Measurements from ENCODE around the gene CSF1R. TPM values are rescaled to one million over a fixed set of nuclear protein-coding genes. Genes with fewer than 3 reads are reported as not detected.

Gene CSF1R
- polyA plus RNA-seq, 1 donor from 2014 or later: not detected

DNA sequence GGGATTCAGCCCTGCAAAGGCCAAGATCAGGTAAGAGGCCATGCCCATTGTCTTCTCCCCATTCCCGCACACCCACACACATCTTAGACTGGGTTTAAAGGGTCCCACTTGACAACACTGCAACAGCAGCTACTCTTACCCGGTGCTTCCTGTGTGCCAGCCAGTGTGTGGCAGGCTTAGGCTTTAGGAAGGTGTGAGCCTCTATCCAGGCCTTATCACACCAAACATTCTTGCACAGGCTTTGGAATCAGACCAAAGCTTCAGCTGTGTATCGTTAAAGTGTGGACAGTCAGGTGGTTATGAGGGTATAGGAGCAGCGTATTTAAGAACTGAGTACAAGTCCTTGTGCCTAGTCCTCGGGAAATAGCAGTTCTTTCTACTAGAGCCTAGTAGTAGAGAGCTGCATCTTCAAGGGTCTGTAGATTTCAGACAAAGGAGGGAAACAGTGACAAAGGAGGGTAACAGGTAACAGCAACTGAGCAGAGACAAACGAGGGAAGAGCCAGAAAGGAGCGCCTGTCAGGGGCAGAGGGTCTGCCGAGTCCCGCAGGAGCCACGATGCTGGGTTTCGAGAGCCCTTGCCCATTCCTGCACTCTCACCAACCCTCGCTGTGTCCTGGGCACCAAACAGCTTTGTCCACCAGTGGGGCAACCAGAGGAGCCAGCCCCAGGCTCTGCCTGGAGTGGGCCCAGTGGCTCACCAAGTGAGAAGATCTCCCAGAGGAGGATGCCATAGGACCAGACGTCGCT lies 30.9 kb downstream of the CSF1R start:
- H3K36me3 ChIP-seq (ENCODE audit: insufficient read depth, low read length): no peaks in the 10 kb centered on the region

DNA sequence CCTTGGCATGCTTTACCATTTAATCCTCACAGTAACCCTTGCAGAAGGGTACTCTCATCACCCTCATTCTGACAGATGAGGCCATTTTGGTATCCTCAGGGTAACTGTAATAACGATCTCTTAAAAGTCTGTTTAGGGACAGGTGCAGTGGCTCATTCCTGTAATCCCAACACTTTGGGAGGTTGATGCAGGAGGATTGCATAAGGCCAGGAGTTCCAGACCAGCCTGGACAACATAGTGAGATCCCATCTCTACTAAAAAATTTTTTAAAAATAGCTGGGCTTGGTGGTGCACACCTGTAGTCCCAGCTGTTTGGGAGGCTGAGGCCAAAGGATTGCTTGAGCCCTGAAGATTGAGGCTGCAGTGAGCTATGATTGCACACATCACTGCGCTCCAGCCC lies 31.8 kb downstream of the CSF1R start:
- H3K4me2 ChIP-seq (ENCODE audit: low read length): no peak overlapping the region
- no peak overlapping the region for H3K4me3 ChIP-seq (ENCODE audit: low read length)
- H2AFZ ChIP-seq (ENCODE audit: low read depth, low read length): no peak overlapping the region
- no peaks in the 10 kb centered on the region for H3K79me2 ChIP-seq (replicated peaks; ENCODE audit: insufficient read depth, low read length)
- H3F3A ChIP-seq (ENCODE audit: insufficient read depth, low read length, poor library complexity, severe bottlenecking): no peaks in the 10 kb centered on the region
- no peaks in the 10 kb centered on the region for H3K36me3 ChIP-seq (ENCODE audit: insufficient read depth, low read length)
- H3K9ac ChIP-seq (ENCODE audit: low read length): no peak overlapping the region
- no peak overlapping the region for H3K27ac ChIP-seq (ENCODE audit: low read length)
- no peaks in the 10 kb centered on the region for H3K27me3 ChIP-seq (ENCODE audit: insufficient read depth, low read depth, low read length)
- H3K9me2 ChIP-seq (ENCODE audit: insufficient read depth, low read length): no peaks in the 10 kb centered on the region
- no peaks in the 10 kb centered on the region for H3K9me3 ChIP-seq (ENCODE audit: low read length)
- no peaks in the 10 kb centered on the region for H4K20me1 ChIP-seq (ENCODE audit: insufficient read depth)
- no peak for TF ChIP-seq TAF1 (IDR thresholded peaks at IDR 0.05; ENCODE audit: low read depth)
- no peak for TF ChIP-seq EP300 (conservative IDR thresholded peaks at IDR 0.05; ENCODE audit: poor library complexity, severe bottlenecking)
- no peak for TF ChIP-seq REST (IDR thresholded peaks at IDR 0.05; ENCODE audit: borderline replicate concordance)
- TF ChIP-seq RAD21 (conservative IDR thresholded peaks at IDR 0.05): no peak
- no peak for TF ChIP-seq POLR2AphosphoS5 (IDR thresholded peaks at IDR 0.05)
- no peak for TF ChIP-seq EZH2 (IDR thresholded peaks at IDR 0.05; ENCODE audit: borderline replicate concordance, insufficient read depth, low read length, poor library complexity, severe bottlenecking)
- TF ChIP-seq, protein P1, sequence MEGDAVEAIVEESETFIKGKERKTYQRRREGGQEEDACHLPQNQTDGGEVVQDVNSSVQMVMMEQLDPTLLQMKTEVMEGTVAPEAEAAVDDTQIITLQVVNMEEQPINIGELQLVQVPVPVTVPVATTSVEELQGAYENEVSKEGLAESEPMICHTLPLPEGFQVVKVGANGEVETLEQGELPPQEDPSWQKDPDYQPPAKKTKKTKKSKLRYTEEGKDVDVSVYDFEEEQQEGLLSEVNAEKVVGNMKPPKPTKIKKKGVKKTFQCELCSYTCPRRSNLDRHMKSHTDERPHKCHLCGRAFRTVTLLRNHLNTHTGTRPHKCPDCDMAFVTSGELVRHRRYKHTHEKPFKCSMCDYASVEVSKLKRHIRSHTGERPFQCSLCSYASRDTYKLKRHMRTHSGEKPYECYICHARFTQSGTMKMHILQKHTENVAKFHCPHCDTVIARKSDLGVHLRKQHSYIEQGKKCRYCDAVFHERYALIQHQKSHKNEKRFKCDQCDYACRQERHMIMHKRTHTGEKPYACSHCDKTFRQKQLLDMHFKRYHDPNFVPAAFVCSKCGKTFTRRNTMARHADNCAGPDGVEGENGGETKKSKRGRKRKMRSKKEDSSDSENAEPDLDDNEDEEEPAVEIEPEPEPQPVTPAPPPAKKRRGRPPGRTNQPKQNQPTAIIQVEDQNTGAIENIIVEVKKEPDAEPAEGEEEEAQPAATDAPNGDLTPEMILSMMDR (IDR thresholded peaks at IDR 0.05; ENCODE audit: poor library complexity, severe bottlenecking): no peak

More for the DNA sequence above, 30.9 kb downstream of the CSF1R start:
- Histone ChIP-seq H3K27ac (ENCODE audit: low read length) (no peak overlapping the region), H3K79me2 (replicated peaks; ENCODE audit: insufficient read depth, low read length) (no peaks in the 10 kb centered on the region), H3K9me2 (ENCODE audit: insufficient read depth, low read length) (no peaks in the 10 kb centered on the region), H3K9ac (ENCODE audit: low read length) (no peak overlapping the region), H3K4me2 (ENCODE audit: low read length) (no peak overlapping the region), H3K27me3 (ENCODE audit: insufficient read depth, low read depth, low read length) (no peaks in the 10 kb centered on the region), H3F3A (ENCODE audit: insufficient read depth, low read length, poor library complexity, severe bottlenecking) (no peaks in the 10 kb centered on the region), H2AFZ (ENCODE audit: low read depth, low read length) (no peak overlapping the region), H4K20me1 (ENCODE audit: insufficient read depth) (no peaks in the 10 kb centered on the region), H3K9me3 (ENCODE audit: low read length) (no peaks in the 10 kb centered on the region), H3K4me3 (ENCODE audit: low read length) (no peak overlapping the region)
- TF ChIP-seq TAF1 (IDR thresholded peaks at IDR 0.05; ENCODE audit: low read depth) (no peak), POLR2AphosphoS5 (IDR thresholded peaks at IDR 0.05) (no peak), REST (IDR thresholded peaks at IDR 0.05; ENCODE audit: borderline replicate concordance) (no peak), RAD21 (conservative IDR thresholded peaks at IDR 0.05) (no peak), SMC3 (conservative IDR thresholded peaks at IDR 0.05; ENCODE audit: poor library complexity) (no peak), EP300 (conservative IDR thresholded peaks at IDR 0.05; ENCODE audit: poor library complexity, severe bottlenecking) (no peak), EZH2 (IDR thresholded peaks at IDR 0.05; ENCODE audit: borderline replicate concordance, insufficient read depth, low read length, poor library complexity, severe bottlenecking) (no peak), MXI1 (conservative IDR thresholded peaks at IDR 0.05; ENCODE audit: poor library complexity, severe bottlenecking) (no peak)
- TF ChIP-seq, protein P1 (IDR thresholded peaks at IDR 0.05; ENCODE audit: poor library complexity, severe bottlenecking): no peak

Measured in neural cell (in vitro differentiated cells).